DMS153 treated with DMSO at 0.1 percent for 48 hours (cell line): ENCODE results near the gene DNAJC10.

Source experiments
- DNase-seq: peaks from one replicate; lab custom pipeline; 2025; ENCODE audit not compliant: unreplicated experiment; lab: John Stamatoyannopoulos, UW

The DNAJC10 gene

DNA sequence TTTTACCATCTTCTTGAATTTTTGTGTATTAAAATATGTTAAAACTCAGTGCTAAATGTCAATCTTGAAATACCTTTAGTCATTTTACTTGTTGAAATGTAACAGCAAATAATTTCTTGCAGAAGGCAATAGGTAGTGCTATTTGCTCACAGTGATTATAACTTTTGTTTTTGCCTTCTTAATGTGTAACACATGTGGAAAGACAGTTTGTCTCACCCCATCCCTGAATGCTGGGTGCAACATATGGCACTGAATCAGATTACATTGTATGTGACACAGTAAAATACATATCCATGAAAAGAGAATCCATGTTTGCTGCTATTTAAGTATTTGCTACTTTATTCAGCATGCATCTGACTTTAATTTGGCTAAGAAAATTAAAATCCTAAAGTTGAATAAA lies 115.0 kb downstream of the DNAJC10 start:
- no peak for DNase-seq

DNA sequence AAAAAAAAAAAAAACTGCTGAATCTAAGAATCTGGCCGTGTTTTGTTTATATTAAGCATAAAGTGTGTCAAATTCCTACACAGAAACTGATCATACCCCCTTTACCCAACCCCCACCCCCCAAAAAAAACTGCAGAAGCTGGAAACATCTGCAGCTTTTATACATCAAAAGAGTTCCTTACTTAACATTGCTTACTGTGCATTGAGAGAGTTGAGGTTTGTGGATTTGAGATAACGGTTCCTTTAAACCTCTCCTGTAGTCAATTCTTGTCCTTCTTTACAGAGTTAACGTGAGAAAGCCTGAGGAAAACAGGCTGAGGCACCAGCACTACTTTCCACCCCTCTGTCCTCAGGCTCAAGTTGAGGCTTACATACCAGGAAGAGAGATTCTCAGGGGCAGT lies 115.9 kb downstream of the DNAJC10 start:
- DNase-seq: no peak

DNA sequence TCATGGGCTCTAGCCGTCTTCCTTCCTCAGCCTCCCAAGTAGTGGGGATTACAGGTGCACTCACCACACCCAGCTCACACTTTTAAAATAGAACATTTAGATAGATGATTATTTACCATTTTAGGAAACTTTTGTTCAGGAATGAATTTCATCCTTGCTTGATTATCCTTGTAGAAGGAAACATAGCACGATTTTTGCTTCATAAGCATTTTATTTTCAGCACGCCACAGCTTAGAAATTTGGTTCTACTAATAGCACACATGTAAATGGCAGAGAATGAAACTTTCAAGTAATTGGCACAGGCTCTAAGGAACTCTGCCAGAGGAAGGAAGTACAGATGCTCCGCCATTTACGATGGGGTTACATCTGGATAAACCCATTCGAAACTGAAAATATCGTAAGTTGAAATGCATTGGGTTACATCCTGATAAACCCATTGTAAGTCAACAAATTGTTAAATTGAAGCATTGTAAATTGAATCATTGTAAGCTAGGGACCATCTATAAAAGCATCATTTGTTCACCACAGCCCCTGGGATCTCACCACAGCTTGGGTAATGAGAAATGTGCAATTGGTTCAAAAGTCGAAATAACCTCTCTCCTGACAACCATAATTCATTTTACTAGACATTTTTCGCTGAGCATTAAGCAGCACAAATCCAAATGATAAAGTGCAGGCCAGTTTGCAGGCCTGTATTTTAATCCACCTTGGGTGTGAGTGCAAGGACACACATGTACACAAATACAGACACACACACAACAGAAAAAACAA lies 117.2 kb downstream of the DNAJC10 start:
- DNase-seq: no peak

DNA sequence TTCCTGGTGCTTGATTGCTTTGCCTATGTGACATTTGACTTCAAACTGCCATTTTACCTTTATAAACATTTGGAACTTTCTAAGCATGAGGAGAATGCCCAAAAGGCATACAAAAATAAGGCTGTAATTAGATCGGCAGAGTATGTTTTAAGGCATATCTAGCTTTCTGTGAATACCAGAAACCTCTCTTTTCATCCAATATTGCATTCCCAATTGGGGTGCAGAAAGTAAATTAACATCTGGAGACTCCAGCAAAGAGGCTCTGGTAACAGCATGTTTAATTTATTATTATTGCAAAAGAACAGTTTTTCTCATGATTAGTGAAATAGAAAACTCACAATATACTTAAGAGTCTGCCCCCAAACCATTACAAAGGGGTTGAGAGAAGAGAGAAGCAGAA lies 118.2 kb downstream of the DNAJC10 start:
- DNase-seq: no peak

DNA sequence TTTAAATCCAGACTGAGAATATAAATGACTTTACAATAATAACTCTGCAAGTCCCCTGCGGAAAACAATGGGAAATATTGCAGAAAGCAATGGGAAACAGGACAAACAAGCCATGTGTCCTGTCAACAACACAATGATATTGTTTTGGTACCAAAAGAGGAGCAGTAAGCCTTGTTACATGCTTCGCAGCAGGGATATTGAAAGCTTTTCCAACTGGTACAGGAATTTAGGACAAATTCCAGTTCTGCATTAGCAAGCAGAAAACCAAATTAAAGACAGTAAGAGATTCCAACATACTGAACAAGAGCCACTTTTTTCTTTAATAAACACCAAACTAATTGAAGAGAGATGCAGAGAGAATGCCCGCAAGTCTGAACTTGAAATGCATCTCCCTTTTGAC lies 120.4 kb downstream of the DNAJC10 start:
- no peak for DNase-seq
